GM19193 (cell line): ENCODE data around the gene CLEC16A.

ENCODE experiments used
- POLR2A ChIP-seq: IDR thresholded peaks from 4 replicates; pipeline ENCODE4 v1.6.1; 2011; ENCODE audit not compliant: insufficient read depth, insufficient read length; ENCODE audit errors: extremely low read depth

Gene CLEC16A

DNA sequence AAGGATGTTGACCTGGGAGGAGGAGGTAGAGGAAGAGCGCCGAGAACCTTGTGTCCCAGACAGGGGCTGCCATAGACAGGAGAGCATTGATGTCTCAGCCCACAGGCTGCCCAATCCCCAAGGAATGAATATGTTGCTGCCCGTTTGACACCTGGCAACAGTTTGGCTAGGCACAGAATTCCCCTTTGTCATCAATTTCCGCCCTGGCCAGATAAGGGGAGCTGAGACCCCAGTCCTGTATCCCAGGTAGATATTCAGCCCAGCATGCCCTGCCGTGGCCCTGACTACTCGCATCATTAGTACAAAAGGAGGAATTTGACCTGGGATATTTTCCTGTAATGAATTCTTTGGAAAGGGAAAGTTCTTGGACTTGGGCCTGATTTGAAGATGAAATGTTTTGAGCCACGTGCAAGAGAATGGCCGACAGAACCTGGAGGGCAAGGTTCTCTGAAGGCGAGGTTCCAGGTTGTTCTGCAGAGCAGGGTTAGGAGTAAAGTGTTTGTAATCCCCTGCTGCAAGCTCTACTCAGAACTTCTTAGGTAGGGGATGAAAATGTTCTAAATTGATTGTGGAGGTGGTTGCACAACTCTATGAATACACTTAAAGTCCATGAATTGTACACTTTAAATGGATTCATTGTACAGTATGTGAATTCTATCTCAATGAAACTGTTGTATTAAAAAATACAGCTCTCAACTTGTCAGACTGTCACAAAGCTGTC is 202.8 kb downstream of the CLEC16A start:
- no peak for TF ChIP-seq POLR2A

GRCh38 chr16:11147754-11148444 is 203.5 kb downstream of the CLEC16A start:
- TF ChIP-seq POLR2A: no peak

DNA sequence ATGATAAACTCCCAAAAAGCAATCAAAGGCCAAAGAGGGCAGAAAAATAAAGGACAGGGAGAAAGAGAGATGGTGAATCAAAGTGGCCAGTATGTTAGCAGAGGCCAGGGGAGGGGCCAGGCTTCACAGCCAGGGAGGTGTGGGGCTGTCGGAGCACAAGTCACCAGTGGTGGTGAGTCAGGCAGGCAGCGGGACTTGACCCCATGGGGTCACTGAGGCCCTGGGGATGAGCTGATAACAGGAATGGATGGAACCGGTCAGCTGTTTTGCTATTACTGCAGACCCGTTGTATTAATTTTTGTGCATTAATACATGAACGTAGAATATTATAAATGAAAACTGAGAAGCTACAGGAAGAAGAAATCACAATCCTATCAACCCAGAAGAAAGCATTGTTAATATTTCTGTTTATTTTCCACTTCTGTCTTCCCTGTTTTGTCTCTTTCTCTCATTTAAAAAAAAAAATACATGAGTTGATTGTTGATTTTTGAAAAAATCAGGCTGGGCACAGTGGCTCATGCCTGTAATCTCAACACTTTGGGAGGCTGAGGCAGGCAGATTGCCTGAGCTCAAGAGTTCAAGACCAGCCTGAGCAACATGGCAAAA is 204.8 kb downstream of the CLEC16A start:
- TF ChIP-seq POLR2A: no peak

DNA sequence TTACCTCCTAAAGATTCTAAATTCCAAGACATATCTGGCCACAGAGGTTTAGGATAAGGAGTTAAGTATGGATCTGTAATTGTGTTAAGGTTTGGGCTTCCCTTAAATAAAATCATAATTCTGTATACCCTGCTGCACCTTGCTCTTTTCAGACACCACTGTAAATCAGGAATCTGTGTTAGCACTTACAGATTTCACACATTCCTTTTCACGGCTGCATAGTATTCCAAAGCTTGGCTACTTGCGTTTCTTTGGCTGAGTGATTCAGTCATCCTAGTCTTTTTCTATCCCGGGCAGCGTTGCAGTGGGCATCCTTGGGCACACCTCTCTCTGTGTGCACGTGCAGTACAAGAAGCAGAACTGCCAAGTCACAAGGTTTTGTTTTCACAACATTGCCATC is 205.8 kb downstream of the CLEC16A start:
- no peak for TF ChIP-seq POLR2A

DNA sequence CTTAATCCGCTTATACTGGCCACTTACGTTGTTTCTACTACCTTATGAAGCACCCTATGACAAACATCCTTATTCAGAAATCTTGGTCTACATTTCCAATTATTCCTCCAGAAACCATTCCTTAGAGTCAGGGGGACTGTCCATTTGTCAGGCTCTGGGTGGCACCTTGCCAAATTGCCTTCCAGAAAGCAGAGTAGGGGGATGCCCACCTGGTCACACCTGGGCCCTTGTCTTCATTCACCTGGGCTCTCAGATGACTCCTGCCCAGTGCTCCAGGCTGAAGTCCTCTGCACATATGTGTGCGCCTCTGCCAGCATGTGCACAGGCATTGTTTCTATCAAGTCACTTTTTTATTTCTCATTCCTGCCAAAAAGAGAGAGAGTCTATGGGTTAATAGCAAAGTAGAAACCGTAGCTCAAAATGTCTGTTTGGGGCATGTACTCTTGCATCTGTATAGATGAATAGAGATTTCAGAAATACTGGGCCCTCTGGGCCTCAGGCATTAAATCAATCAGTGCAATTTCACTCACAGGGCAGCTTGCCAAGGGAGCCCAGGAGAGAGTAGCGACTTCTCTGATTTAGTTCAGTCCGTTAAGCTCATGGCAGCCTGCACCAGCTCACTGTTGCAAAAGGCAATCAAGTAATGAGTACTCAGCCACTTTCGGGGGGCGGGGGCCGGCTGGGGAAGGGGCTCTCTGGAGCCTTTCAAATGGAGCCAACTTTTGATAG is 207.0 kb downstream of the CLEC16A start:
- no peak for TF ChIP-seq POLR2A

GRCh38 chr16:11151885-11152629 is 207.7 kb downstream of the CLEC16A start:
- no peak for TF ChIP-seq POLR2A

DNA sequence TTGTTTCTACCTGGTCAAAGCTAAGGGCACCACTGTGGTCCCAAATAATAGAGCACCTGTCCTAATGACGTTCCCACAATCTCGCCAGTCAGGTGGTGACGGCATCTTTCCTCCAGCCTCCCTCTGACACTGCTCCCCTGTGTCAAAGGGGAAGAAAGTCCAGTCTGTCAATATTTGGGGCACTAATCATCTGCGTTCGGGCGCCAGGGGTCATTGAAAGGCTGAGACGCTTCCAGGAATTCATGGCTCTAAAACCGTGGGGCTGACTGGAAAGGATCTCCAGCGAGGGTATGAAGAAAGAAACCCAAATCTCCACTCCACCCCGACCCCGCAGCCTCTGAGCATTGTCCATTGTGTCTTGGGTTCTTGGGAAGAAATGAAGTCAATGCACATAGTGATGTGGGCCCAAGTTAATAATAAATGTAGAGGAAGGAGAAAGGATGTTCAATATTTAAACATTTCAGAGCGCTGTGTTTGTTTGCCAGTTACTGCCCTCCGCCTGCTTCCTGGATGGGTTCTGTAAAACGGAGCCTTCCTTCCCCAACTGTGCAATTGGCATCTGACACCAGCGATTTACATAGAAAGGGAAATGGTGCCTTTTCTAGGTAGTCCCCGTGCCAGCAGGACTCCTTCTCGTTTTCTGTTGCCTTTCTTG is 208.4 kb downstream of the CLEC16A start:
- TF ChIP-seq POLR2A: no peak

- TF ChIP-seq POLR2A: no peak
Measured at GRCh38 chr16:11155284-11155806, 211.0 kb downstream of the CLEC16A start.

- TF ChIP-seq POLR2A: no peak
Measured at GRCh38 chr16:11156401-11156800, 212.0 kb downstream of the CLEC16A start.

- TF ChIP-seq POLR2A: no peak
Measured at GRCh38 chr16:11157143-11157542, 212.8 kb downstream of the CLEC16A start.

GRCh38 chr16:11158018-11158417 is 213.7 kb downstream of the CLEC16A start:
- no peak for TF ChIP-seq POLR2A

DNA sequence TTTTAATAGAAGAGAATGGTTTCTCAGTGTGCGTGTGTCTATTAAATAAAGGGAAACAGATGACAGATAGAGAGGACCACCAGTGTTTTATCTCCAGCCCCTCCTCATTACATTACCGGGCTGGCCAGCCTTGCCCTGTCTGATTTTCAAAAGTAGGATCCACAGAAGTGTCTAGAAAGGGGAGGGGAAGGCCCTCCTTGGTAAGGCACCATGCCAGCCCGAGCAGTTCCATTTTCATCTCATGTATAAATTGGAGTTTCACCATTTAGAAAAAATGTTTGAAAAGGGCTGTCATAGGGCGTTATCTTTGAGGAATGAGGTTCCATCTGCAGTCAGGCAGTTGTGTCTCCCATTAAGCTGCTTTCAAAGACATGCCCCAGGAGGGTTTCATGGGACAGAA is 214.9 kb downstream of the CLEC16A start:
- TF ChIP-seq POLR2A: no peak

DNA sequence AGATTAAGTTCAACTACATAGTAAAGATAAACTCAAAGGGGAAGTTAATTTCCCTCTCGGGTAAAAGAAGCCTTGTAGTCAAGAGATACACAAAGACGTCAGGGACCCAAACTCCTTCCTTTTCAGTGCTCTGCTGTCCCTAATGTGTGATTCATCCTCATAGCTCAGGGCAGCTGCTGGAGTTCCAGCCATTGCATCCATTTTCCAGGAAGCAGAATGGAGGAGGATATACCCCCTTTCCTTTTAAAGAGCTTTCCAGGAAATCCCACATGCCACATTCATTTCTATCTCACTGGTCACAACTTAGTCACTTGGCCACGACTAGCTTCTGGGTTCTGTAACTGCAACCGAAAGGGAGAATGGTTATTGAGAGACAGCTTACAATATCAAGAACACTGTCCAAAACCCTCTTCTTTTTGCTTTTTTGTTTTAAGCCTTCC is 216.3 kb downstream of the CLEC16A start:
- no peak for TF ChIP-seq POLR2A

- no peak for TF ChIP-seq POLR2A
Measured at GRCh38 chr16:11161439-11161838, 217.1 kb downstream of the CLEC16A start.
